Omental fat pad (tissue), 4 donors: Measurements from ENCODE around the gene RIN3. TPM values are rescaled to one million over a fixed set of nuclear protein-coding genes. Genes with fewer than 3 reads are reported as not detected.

Experiments
- ATAC-seq: fragments of 150-250 bp; one replicate; pipeline ENCODE4 v1.9.1; 2016; ENCODE audit warnings: mild to moderate bottlenecking, moderate library complexity; ENCODE audit not compliant: low FRiP score
- DNase-seq: peaks from one replicate; pipeline ENCODE4 v3.0.0-alpha.2; 2019; ENCODE audit warnings: low spot score
- total RNA-seq, 4 donors: library from RNA; depleted of rRNA; stranded (reverse); fragments of >200 nt; gene quantifications; one replicate each; pipeline ENCODE4 v1.1.0, GENCODE V29; 2016
- TF ChIP-seq, protein P1 (sequence below), 3 donors: fragments of 450-650 bp; IDR thresholded peaks; one replicate each; pipeline ENCODE4 v1.5.1; 2016 to 2017; ENCODE audit warnings: antibody characterized with exemption in 3 of 3, mild to moderate bottlenecking in 3 of 3, moderate library complexity in 2 of 3

The RIN3 gene
- total RNA-seq, 4 donors from 2014 or later: 11.6 to 36.3 (median 20.2) TPM

DNA sequence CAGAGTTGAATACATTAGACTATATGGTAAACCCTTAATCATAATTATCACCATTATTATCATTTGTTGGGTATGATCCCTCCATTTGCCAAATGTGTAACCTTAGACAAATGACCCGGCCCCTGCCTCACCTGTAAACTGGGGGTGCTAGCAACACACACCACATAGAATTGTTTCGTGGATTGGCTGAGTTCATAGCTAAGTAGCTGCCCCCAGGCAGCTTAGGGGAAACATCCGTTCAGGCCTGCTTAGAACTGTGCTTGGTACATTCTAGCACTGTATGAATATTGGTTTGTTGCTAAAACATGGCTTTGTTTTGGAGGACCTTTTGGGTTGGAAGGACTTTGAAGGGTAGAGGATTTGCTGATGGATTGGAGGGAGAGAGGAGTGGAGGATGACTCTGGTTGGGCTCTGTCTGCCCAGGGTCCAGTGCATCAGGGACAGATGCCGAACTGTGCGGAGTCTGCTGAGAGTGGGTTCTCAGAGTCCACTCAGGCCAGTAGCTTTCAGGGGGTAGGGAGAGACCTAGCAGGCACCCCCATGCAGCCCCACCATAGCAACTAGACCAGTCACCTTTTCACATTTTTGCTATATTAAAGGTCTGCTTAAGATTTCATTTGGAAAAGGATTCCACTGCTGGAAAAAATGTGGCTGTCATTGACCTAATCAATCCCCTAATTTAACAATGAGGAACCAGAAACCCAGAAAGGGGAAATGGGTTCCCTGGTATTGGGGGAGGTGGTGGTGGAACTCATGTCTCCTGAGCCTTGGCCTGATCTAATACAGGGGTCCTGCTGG, 2.2 kb downstream of the RIN3 start:
- DNase-seq (no peak), ATAC-seq (no peak)
- TF ChIP-seq, protein P1, sequence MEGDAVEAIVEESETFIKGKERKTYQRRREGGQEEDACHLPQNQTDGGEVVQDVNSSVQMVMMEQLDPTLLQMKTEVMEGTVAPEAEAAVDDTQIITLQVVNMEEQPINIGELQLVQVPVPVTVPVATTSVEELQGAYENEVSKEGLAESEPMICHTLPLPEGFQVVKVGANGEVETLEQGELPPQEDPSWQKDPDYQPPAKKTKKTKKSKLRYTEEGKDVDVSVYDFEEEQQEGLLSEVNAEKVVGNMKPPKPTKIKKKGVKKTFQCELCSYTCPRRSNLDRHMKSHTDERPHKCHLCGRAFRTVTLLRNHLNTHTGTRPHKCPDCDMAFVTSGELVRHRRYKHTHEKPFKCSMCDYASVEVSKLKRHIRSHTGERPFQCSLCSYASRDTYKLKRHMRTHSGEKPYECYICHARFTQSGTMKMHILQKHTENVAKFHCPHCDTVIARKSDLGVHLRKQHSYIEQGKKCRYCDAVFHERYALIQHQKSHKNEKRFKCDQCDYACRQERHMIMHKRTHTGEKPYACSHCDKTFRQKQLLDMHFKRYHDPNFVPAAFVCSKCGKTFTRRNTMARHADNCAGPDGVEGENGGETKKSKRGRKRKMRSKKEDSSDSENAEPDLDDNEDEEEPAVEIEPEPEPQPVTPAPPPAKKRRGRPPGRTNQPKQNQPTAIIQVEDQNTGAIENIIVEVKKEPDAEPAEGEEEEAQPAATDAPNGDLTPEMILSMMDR (IDR thresholded peaks at IDR 0.05): no peak

DNA sequence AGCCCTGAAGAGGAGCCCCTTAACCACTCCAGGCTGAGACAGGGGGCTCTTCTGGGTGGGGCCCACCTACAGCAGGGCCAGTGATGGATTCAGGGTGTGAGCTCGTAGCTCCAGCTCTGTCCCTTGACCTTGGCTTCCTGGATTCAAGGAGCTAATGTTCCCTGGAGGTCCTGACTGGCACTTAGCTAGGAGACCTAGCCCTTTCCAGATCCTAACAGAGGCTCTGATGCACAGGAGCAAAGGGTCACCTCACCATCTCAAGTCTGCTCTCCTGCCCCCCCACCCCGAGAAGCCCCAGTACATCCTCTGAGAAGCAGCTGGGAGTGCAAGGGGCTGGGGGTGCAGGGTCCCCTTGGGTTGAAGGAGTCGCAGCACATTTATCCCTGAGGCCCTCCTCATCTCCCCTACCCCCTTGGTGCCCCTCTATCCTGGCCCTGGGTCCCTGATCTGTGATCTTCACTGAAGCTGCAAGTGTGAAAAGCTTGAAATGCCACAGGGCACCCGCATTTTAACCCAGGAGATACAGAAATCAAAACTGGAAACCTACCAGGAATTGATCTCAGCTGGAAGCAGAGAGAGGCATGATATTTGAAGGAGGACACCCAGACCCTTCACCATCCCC, 2.9 kb downstream of the RIN3 start:
- DNase-seq (no peak), ATAC-seq (no peak)
- TF ChIP-seq, protein P1 (IDR thresholded peaks at IDR 0.05): no peak

DNA sequence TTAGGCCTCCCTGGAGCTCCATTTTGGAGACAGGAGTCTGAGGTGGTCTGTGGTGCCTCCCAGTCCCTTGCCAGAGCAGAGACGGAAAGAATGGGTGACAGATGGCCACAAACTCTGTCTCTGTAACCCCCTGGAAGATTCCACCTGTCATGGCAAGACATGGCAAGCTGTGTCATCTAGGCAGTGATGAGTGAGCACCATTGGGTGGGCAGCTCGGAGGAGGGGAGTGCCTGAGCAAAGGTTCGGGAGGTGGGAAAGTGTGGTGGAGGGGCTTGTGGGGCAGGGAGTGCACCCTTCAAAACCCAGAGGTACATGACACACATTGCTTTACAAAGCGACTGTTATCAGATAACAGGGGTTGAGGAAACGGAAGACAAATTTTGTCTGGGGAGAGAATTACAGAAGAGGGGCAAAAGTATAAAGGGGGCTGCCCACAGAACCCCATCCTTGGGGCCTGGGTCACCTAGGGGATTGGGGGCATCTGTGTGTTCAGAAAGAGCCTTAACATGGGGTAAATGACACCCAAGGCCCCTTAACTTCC, 3.5 kb downstream of the RIN3 start:
- DNase-seq (no peak), ATAC-seq (no peak)
- TF ChIP-seq, protein P1 (IDR thresholded peaks at IDR 0.05): no peak

DNA sequence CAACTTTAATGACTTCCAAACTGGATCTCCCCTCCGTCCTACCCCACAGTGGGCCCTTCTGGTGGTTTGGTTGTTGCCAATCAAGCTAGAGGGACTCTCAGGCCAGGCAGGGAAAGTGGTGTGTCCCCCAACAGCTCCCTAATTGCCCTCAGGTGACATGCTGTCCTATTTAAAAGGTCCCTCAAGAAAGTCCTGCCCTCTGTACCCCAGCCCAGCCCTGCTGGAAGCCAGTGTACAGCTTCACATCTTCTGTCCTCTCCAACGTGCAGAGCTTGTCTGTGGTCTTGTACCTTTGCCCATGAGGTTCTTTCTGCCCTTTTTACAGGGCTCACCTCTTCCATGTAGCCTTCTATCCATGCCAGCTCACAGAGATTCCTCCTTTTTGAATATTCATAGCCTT, 4.2 kb downstream of the RIN3 start:
- DNase-seq (no peak), ATAC-seq (no peak)
- TF ChIP-seq, protein P1 (IDR thresholded peaks at IDR 0.05): no peak

DNA sequence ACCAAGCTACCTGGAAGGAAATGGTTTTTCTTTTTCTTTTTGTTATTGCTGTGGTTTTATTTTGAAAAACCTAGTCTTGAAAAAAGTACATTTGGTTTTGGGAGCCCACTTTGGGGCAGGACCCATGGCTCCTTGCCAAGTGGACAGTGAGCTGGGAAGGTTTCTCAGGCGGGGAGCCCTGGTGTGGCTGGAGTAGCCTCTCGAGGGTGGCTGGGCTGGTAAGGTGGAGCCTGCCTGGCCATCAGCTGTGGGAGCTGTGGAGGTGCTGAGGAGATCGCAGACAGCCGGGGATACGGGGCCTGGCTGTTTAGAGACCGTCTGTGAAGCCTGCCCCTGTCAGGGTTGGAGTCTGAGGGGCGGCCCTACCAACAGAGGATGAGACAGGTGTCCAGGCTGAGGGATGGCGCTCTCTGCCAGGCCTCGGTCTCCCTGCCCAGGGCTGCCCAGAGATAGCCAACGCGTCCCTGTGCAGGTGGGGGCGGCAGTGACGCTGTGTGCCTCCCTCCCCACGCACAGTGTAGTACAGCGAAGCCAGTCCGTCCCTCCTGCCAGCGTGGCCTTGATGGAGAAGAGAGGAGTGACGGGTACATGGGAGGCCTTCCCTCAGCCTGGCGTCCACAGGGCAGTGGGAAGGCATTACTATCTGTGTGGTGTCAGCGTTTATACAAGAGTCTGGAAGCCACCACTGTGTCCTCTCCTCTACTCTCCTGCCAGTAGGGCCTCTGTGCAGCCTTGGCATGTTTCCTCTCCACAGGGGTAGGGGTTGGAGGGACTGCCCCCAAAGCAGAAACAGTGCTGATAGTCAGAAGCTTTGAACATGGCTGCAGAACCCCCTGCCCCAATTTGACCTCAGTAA, 5.9 kb downstream of the RIN3 start:
- TF ChIP-seq, protein P1 (IDR thresholded peaks at IDR 0.05): no peak
- DNase-seq: no peak
- no peak for ATAC-seq

DNA sequence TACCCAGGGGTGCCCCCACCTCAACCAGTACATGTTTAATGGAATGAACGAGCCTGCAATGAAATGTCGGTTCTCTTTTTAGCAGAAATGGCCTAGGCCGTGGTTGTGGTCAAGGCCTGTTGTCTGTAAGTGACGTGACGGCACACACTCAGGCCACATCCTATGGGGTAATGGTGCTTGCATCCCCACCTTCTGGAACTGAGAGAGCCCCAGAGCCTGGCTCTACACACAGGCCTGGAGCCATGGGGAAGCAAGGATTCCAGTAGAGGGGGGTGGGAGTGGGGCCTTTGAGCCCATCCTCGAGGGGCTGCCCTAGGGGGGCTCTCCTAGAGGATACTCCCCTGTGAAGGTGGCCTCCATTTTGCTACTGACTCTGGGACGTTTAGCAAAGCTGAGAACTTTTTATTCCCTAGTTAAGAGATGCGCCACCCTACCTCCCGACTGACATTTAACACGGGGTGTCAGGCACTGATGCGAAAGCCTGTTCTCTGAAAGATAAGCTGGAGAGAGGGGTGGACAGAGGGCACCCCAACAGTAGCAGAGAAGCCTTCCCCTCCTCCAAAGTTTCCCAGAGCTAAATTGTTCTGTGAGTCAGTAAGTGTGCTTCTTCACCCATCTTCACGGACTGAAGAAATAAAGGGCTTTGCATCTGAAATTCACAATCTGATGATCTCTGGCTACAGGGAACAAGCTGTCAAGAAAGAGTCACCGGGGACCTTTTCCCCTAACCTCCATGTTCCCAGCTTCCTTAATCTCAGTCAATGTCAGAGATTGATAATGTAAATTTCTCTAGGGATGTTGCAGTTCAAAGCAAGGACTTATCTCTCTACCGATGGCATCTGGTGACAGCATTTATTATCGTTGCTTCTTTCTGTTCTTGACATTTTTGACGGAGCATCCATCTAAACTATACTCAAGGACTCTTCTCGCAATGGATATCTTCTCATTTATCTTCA, 6.8 kb downstream of the RIN3 start:
- DNase-seq (no peak), ATAC-seq (no peak)
- TF ChIP-seq, protein P1 (IDR thresholded peaks at IDR 0.05): no peak
